Ishikawa (cell line): ENCODE measurements around the gene PPP1R3D.

Source experiments
- CEBPB ChIP-seq: IDR thresholded peaks from 2 replicates; pipeline ENCODE4 v1.6.1; 2012
- EGR1 ChIP-seq: IDR thresholded peaks from 2 replicates; pipeline ENCODE4 v1.6.1; 2012
- EP300 ChIP-seq: IDR thresholded peaks from 2 replicates; pipeline ENCODE4 v1.6.1; 2012; ENCODE audit warnings: borderline replicate concordance
- FOXM1 ChIP-seq: IDR thresholded peaks from 2 replicates; pipeline ENCODE4 v1.6.1; 2012; ENCODE audit warnings: low read depth, borderline replicate concordance
- MAX ChIP-seq: IDR thresholded peaks from 2 replicates; pipeline ENCODE4 v1.6.1; 2012
- NFIC ChIP-seq: IDR thresholded peaks from 2 replicates; pipeline ENCODE4 v1.6.1; 2012
- RAD21 ChIP-seq: IDR thresholded peaks from 2 replicates; pipeline ENCODE4 v1.6.1; 2012; ENCODE audit warnings: low read depth
- REST ChIP-seq: IDR thresholded peaks from 2 replicates; pipeline ENCODE4 v1.6.1; 2012; ENCODE audit warnings: low read depth, mild to moderate bottlenecking
- TCF12 ChIP-seq: IDR thresholded peaks from 2 replicates; pipeline ENCODE4 v1.6.1; 2012; ENCODE audit warnings: low read depth
- TEAD4 ChIP-seq: IDR thresholded peaks from 2 replicates; pipeline ENCODE4 v1.6.1; 2012
- USF1 ChIP-seq: IDR thresholded peaks from 2 replicates; pipeline ENCODE4 v1.6.1; 2012
- YY1 ChIP-seq: IDR thresholded peaks from 2 replicates; pipeline ENCODE4 v1.6.1; 2012; ENCODE audit warnings: low read depth

GRCh38 chr20:59976156-59976782 is 36.2 kb upstream of the PPP1R3D start:
- TF ChIP-seq CEBPB: no peak
- TF ChIP-seq YY1: no peak
- TF ChIP-seq REST: no peak
- TF ChIP-seq EP300: no peak
- no peak for TF ChIP-seq EGR1
- TF ChIP-seq RAD21: no peak
- TF ChIP-seq MAX: no peak
- TF ChIP-seq TEAD4: no peak
- no peak for TF ChIP-seq TCF12
- TF ChIP-seq NFIC: no peak
- TF ChIP-seq USF1: no peak
- no peak for TF ChIP-seq FOXM1
